Astrocyte (in vitro differentiated cells and primary cell): ENCODE results near the gene CAMK2B. TPM values are rescaled to one million over a fixed set of nuclear protein-coding genes. Genes with fewer than 3 reads are reported as not detected.
"Not testable (repeated sequence)": the region's sequence is repeated elsewhere in the genome, so short reads cannot be mapped to it uniquely, and the experiment has no call there.

Experiments used
- DNase-seq: peaks from one replicate; pipeline ENCODE4 v3.0.0-alpha.2; 2010; ENCODE audit warnings: low read depth
- FAIRE-seq: peaks from 2 replicates; lab custom pipeline; 2011; peaks lifted over from hg19 to GRCh38; lab: Jason Lieb, UNC
- H2AFZ ChIP-seq: 2 replicates; pipeline ENCODE4 v1.6.0; 2012; ENCODE audit warnings: low read depth, low read length, inconsistent platforms
- H3K27ac ChIP-seq: 2 replicates; pipeline ENCODE4 v1.5.1; 2011; ENCODE audit warnings: low read depth, low read length, inconsistent platforms
- H3K27me3 ChIP-seq: 2 replicates; pipeline ENCODE4 v1.6.0; 2011; ENCODE audit warnings: low read length, inconsistent platforms; ENCODE audit not compliant: insufficient read depth
- H3K36me3 ChIP-seq: 2 replicates; pipeline ENCODE4 v1.5.1; 2011; ENCODE audit warnings: low read length, inconsistent platforms; ENCODE audit not compliant: insufficient read depth
- H3K4me1 ChIP-seq: 2 replicates; pipeline ENCODE4 v1.5.1; 2011; ENCODE audit warnings: low read length, inconsistent platforms; ENCODE audit not compliant: insufficient read depth
- H3K4me2 ChIP-seq: 2 replicates; pipeline ENCODE4 v1.6.0; 2012; ENCODE audit warnings: low read length, inconsistent platforms
- H3K4me3 ChIP-seq: 2 replicates; pipeline ENCODE4 v1.5.1; 2011; ENCODE audit warnings: low read depth, mild to moderate bottlenecking, low read length, inconsistent platforms; ENCODE audit not compliant: insufficient read depth
- H3K79me2 ChIP-seq: 2 replicates; pipeline ENCODE4 v1.6.0; 2012; ENCODE audit warnings: mild to moderate bottlenecking, low read length, inconsistent platforms; ENCODE audit not compliant: insufficient read depth
- H3K9ac ChIP-seq: 2 replicates; pipeline ENCODE4 v1.6.0; 2012; ENCODE audit warnings: mild to moderate bottlenecking, low read length, inconsistent platforms
- H3K9me3 ChIP-seq: 2 replicates; pipeline ENCODE4 v1.5.1; 2012; ENCODE audit warnings: low read depth, mild to moderate bottlenecking, low read length, inconsistent platforms; ENCODE audit not compliant: insufficient read depth
- H4K20me1 ChIP-seq: 2 replicates; pipeline ENCODE4 v1.6.0; 2012; ENCODE audit warnings: low read length, inconsistent platforms; ENCODE audit not compliant: insufficient read depth
- H3K27ac Mint-ChIP-seq: one replicate; pipeline ENCODE4 v1.8.0; 2021; ENCODE audit warnings: mild to moderate bottlenecking, mixed read lengths; ENCODE audit not compliant: unreplicated experiment
- H3K27me3 Mint-ChIP-seq: one replicate; pipeline ENCODE4 v1.8.0; 2021; ENCODE audit warnings: low read depth, mixed read lengths; ENCODE audit not compliant: unreplicated experiment
- H3K36me3 Mint-ChIP-seq: one replicate; pipeline ENCODE4 v1.8.0; 2021; ENCODE audit warnings: low read depth, mixed read lengths; ENCODE audit not compliant: unreplicated experiment
- H3K4me1 Mint-ChIP-seq: one replicate; pipeline ENCODE4 v1.8.0; 2021; ENCODE audit warnings: low read depth, mixed read lengths; ENCODE audit not compliant: unreplicated experiment
- H3K4me3 Mint-ChIP-seq: one replicate; pipeline ENCODE4 v1.8.0; 2021; ENCODE audit warnings: mild to moderate bottlenecking, moderate library complexity, mixed read lengths; ENCODE audit not compliant: unreplicated experiment
- H3K9me3 Mint-ChIP-seq: one replicate; pipeline ENCODE4 v1.8.0; 2021; ENCODE audit warnings: mild to moderate bottlenecking, mixed read lengths; ENCODE audit not compliant: unreplicated experiment
- EZH2 ChIP-seq: IDR thresholded peaks from 2 replicates; pipeline ENCODE4 v1.6.1; 2012; ENCODE audit warnings: mild to moderate bottlenecking, low read length, inconsistent platforms; ENCODE audit not compliant: insufficient read depth
- total RNA-seq: library from RNA; stranded (reverse); gene quantifications from 2 replicates; pipeline ENCODE4 v1.2.1, GENCODE V29; 2021
- TF ChIP-seq, protein P1 (sequence below): IDR thresholded peaks from 2 replicates; pipeline ENCODE4 v1.5.1; 2011; ENCODE audit warnings: low read depth, mild to moderate bottlenecking, inconsistent platforms, low read length, moderate library complexity; ENCODE audit not compliant: insufficient read depth

Gene CAMK2B
- total RNA-seq, 1 donor from 2014 or later = 0.18 TPM

DNA sequence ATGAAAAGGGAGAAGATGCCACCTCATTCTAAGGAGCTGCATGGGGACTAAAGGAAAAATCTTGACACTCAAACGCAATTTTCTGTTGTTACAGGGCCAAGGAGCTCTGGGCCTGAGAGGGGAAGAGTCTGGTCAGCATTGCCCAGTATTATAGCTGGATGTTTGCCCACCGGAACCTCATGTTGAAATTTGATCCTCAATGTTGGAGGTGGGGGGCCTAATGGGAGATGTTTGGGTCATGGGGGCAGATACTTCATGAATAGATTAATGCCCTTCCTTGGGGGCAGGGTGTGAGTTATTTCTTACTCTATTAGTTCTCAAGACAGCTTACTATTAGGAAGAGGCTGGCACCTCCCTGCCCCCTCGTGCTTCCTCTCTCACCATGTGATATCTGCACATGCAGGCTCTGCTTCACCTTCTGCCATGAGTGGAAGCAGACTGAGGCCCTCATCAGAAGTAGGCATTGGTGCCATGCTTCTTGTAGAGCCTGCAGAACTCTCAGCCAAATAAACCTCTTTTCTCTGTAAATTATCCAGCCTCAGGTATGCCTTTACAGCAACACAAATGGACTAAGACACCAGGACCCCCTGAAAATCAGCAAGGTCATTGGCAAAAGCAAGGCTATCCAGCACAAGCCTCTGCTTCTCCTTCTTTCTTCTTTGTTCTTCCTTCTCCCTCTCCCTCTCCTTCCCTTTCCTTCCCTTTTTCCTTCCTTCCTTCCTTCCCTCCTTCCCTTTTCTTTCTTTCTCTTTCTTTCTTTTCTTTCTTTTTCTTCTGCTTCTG, 151.3 kb downstream of the CAMK2B start:
- no peak overlapping the region for H3K4me3 ChIP-seq

GRCh38 chr7:44172803-44173424, 152.5 kb downstream of the CAMK2B start:
- Mint-ChIP-seq H3K4me1 (peaks cover 9% of the 10 kb centered on the region), H3K4me3 (no peak overlapping the region), H3K27ac (no peak overlapping the region), H3K27me3 (peaks cover 11% of the 10 kb centered on the region), H3K36me3 (peaks cover 8% of the 10 kb centered on the region), H3K9me3 (peaks cover 8% of the 10 kb centered on the region)
- Histone ChIP-seq H3K4me3 (no peak overlapping the region), H3K27ac (no peak overlapping the region), H3K9ac (no peak overlapping the region), H3K27me3 (no peaks in the 10 kb centered on the region), H3K4me2 (no peak overlapping the region), H2AFZ (no peak overlapping the region), H3K4me1 (peaks cover 9% of the 10 kb centered on the region), H3K9me3 (no peaks in the 10 kb centered on the region), H3K79me2 (no peaks in the 10 kb centered on the region), H4K20me1 (no peaks in the 10 kb centered on the region), H3K36me3 (no peaks in the 10 kb centered on the region)
- FAIRE-seq = no peak
- DNase-seq = no peak
- TF ChIP-seq, protein P1, sequence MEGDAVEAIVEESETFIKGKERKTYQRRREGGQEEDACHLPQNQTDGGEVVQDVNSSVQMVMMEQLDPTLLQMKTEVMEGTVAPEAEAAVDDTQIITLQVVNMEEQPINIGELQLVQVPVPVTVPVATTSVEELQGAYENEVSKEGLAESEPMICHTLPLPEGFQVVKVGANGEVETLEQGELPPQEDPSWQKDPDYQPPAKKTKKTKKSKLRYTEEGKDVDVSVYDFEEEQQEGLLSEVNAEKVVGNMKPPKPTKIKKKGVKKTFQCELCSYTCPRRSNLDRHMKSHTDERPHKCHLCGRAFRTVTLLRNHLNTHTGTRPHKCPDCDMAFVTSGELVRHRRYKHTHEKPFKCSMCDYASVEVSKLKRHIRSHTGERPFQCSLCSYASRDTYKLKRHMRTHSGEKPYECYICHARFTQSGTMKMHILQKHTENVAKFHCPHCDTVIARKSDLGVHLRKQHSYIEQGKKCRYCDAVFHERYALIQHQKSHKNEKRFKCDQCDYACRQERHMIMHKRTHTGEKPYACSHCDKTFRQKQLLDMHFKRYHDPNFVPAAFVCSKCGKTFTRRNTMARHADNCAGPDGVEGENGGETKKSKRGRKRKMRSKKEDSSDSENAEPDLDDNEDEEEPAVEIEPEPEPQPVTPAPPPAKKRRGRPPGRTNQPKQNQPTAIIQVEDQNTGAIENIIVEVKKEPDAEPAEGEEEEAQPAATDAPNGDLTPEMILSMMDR = no peak
- no peak for TF ChIP-seq EZH2

More for the DNA sequence above, 151.3 kb downstream of the CAMK2B start:
- TF ChIP-seq, protein P1 = no peak
- no peak for TF ChIP-seq EZH2
- Histone ChIP-seq H3K36me3 (no peaks in the 10 kb centered on the region), H3K79me2 (no peaks in the 10 kb centered on the region), H3K27me3 (no peaks in the 10 kb centered on the region), H3K27ac (no peak overlapping the region), H4K20me1 (no peaks in the 10 kb centered on the region), H3K9ac (no peak overlapping the region), H3K9me3 (no peaks in the 10 kb centered on the region), H2AFZ (no peak overlapping the region), H3K4me1 (peaks cover 13% of the 10 kb centered on the region), H3K4me2 (no peak overlapping the region)
- H3K4me3 Mint-ChIP-seq = no peak overlapping the region
- H3K4me1 Mint-ChIP-seq = peaks cover 13% of the 10 kb centered on the region
- no peak for FAIRE-seq
- peak overlapping the region; percentile 44 for H3K27ac Mint-ChIP-seq
- H3K27me3 Mint-ChIP-seq = peaks cover 13% of the 10 kb centered on the region
- H3K36me3 Mint-ChIP-seq = peaks cover 8% of the 10 kb centered on the region
- DNase-seq = no peak
- H3K9me3 Mint-ChIP-seq = peaks cover 8% of the 10 kb centered on the region

GRCh38 chr7:44172352-44172751, 153.0 kb downstream of the CAMK2B start:
- no peak for TF ChIP-seq EZH2
- TF ChIP-seq, protein P1 = no peak
- H3K36me3 ChIP-seq = no peaks in the 10 kb centered on the region

GRCh38 chr7:44171901-44172300, 153.5 kb downstream of the CAMK2B start:
- not testable (repeated sequence) for H3K4me3 ChIP-seq, FAIRE-seq

More at GRCh38 chr7:44172352-44172751, 153.0 kb downstream of the CAMK2B start:
- Mint-ChIP-seq H3K4me1 (peaks cover 3% of the 10 kb centered on the region), H3K27me3 (peaks cover 11% of the 10 kb centered on the region), H3K9me3 (peaks cover 8% of the 10 kb centered on the region), H3K4me3 (no peak overlapping the region), H3K27ac (no peak overlapping the region), H3K36me3 (peaks cover 8% of the 10 kb centered on the region)
- Histone ChIP-seq H3K27ac (no peak overlapping the region), H3K27me3 (no peaks in the 10 kb centered on the region), H4K20me1 (no peaks in the 10 kb centered on the region), H3K4me1 (peaks cover 4% of the 10 kb centered on the region), H2AFZ (no peak overlapping the region), H3K4me3 (no peak overlapping the region), H3K9me3 (no peaks in the 10 kb centered on the region), H3K79me2 (no peaks in the 10 kb centered on the region), H3K9ac (no peak overlapping the region), H3K4me2 (no peak overlapping the region)
- no peak for FAIRE-seq
- DNase-seq = no peak

More at GRCh38 chr7:44171901-44172300, 153.5 kb downstream of the CAMK2B start:
- not testable (repeated sequence) for H3K4me2 ChIP-seq, H3K9ac ChIP-seq, H3K4me1 ChIP-seq, DNase-seq, H3K9me3 Mint-ChIP-seq, H4K20me1 ChIP-seq, H3K27ac Mint-ChIP-seq, H3K9me3 ChIP-seq, H3K36me3 ChIP-seq, H2AFZ ChIP-seq, H3K36me3 Mint-ChIP-seq, H3K27me3 ChIP-seq, H3K4me3 Mint-ChIP-seq, H3K4me1 Mint-ChIP-seq, H3K79me2 ChIP-seq, H3K27ac ChIP-seq
- peaks cover 11% of the 10 kb centered on the region for H3K27me3 Mint-ChIP-seq
